Lower lobe of right lung (tissue), 2 donors: Measurements from ENCODE around the gene AFF3. TPM values are rescaled to one million over a fixed set of nuclear protein-coding genes. Genes with fewer than 3 reads are reported as not detected.

ENCODE experiments used
- ATAC-seq, 2 donors: fragments of 200-7000 bp; cut with Tn5 transposase; one replicate each; pipeline ENCODE4 v1.9.1; 2020 to 2022; ENCODE audit warnings: mild to moderate bottlenecking in 2 of 2, moderate library complexity in 2 of 2
- DNase-seq: peaks from one replicate; pipeline ENCODE4 v3.0.0-alpha.2; 2020
- H3K27ac ChIP-seq: fragments of 200-600 bp; one replicate; pipeline ENCODE4 v1.8.0; 2022
- H3K27me3 ChIP-seq: fragments of 200-600 bp; one replicate; pipeline ENCODE4 v1.8.0; 2022; ENCODE audit warnings: low read depth
- H3K36me3 ChIP-seq: fragments of 200-600 bp; one replicate; pipeline ENCODE4 v1.8.0; 2022; ENCODE audit warnings: mild to moderate bottlenecking
- H3K4me1 ChIP-seq: fragments of 200-600 bp; one replicate; pipeline ENCODE4 v1.8.0; 2022
- H3K4me3 ChIP-seq: fragments of 200-600 bp; one replicate; pipeline ENCODE4 v1.8.0; 2022; ENCODE audit warnings: mild to moderate bottlenecking
- H3K9me3 ChIP-seq: fragments of 200-600 bp; one replicate; pipeline ENCODE4 v1.8.0; 2022
- intact Hi-C: fragments of 100-400 bp; cut with DNase I; formaldehyde crosslinking; loops from one replicate; pipeline ENCODE4 v1.11.0; 2022
- total RNA-seq: library from RNA; stranded (reverse); fragmentation: NEBNext Ultra II Directional; extraction: Animal tissue kit (Norgen Biotek cat#: 25700); gene quantifications from one replicate; pipeline ENCODE4 v1.2.1, GENCODE V29; 2021
- TF ChIP-seq, protein P1 (sequence below): fragments of 200-600 bp; IDR thresholded peaks from one replicate; pipeline ENCODE4 v1.8.0; 2022; ENCODE audit warnings: antibody characterized with exemption, mild to moderate bottlenecking
- donor health status: DM: no; HTN: yes; CAD: no; lungs with severe emphysema.

AFF3 gene
- total RNA-seq, 1 donor from 2014 or later = 57.3 TPM

DNA sequence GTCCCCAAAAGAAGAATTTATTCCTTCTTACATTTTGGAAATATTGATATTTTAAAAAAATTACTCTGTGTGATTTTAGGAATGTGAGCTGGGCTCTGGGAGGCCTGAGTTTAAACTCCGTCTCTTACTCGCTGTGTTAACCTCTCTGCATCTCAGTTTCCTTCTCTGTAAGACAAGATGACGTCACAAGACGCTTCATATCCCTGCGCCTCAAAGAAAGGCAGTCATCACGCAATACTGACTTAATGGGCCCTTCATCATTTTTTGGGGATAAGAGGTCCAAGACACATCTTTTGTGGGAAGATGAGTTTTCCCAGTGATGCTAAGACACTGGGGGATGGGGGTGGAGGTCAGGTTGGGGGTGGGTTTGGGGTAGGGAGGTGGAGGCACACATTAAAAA lies 320.4 kb downstream of the AFF3 start:
- intact Hi-C loops = no loop called here
- Histone ChIP-seq H3K4me3 (no peak overlapping the region), H3K27ac (no peak overlapping the region), H3K9me3 (no peaks in the 10 kb centered on the region), H3K36me3 (no peaks in the 10 kb centered on the region), H3K27me3 (no peaks in the 10 kb centered on the region), H3K4me1 (no peaks in the 10 kb centered on the region)
- TF ChIP-seq, protein P1, sequence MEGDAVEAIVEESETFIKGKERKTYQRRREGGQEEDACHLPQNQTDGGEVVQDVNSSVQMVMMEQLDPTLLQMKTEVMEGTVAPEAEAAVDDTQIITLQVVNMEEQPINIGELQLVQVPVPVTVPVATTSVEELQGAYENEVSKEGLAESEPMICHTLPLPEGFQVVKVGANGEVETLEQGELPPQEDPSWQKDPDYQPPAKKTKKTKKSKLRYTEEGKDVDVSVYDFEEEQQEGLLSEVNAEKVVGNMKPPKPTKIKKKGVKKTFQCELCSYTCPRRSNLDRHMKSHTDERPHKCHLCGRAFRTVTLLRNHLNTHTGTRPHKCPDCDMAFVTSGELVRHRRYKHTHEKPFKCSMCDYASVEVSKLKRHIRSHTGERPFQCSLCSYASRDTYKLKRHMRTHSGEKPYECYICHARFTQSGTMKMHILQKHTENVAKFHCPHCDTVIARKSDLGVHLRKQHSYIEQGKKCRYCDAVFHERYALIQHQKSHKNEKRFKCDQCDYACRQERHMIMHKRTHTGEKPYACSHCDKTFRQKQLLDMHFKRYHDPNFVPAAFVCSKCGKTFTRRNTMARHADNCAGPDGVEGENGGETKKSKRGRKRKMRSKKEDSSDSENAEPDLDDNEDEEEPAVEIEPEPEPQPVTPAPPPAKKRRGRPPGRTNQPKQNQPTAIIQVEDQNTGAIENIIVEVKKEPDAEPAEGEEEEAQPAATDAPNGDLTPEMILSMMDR = no peak
- ATAC-seq (no peak), DNase-seq (no peak)

DNA sequence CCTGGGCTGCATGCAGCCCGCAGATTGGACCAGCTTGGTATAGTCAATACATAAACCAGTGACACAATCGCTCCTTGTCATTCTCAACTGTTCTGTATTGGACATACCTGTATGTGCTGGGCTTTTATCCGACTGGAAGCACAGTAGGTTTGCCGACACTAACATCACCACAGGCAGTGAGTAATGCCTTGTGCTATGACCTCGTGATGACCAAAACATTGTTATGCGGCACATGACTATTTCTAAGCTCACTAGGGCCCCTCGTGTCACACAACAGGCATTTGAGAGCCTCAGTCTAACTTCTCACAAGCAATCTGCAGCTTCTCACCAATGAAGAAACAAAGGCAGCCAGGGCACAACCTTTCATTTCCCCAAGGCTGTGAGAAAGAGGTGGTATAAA lies 320.8 kb downstream of the AFF3 start:
- Histone ChIP-seq H3K4me1 (no peaks in the 10 kb centered on the region), H3K9me3 (no peaks in the 10 kb centered on the region), H3K27ac (no peak overlapping the region), H3K27me3 (no peaks in the 10 kb centered on the region), H3K4me3 (no peak overlapping the region), H3K36me3 (no peaks in the 10 kb centered on the region)
- DNase-seq (no peak), ATAC-seq (no peak)
- TF ChIP-seq, protein P1 = no peak
- intact Hi-C loops = no loop called here

- H3K27ac ChIP-seq = no peak overlapping the region
- H3K27me3 ChIP-seq = no peaks in the 10 kb centered on the region
- no peak for ATAC-seq
- H3K4me1 ChIP-seq = no peaks in the 10 kb centered on the region
- TF ChIP-seq, protein P1 = no peak
- no peaks in the 10 kb centered on the region for H3K36me3 ChIP-seq
- H3K4me3 ChIP-seq = no peak overlapping the region
- no peaks in the 10 kb centered on the region for H3K9me3 ChIP-seq
- intact Hi-C loops = no loop called here
- DNase-seq = no peak
Measured at GRCh38 chr2:99821039-99821438, 321.4 kb downstream of the AFF3 start.

- TF ChIP-seq, protein P1 = no peak
- DNase-seq (no peak), ATAC-seq (no peak)
- H3K36me3 ChIP-seq = no peaks in the 10 kb centered on the region
- H3K4me1 ChIP-seq = no peaks in the 10 kb centered on the region
- H3K27ac ChIP-seq = no peak overlapping the region
- H3K9me3 ChIP-seq = no peaks in the 10 kb centered on the region
- H3K4me3 ChIP-seq = no peak overlapping the region
- no peaks in the 10 kb centered on the region for H3K27me3 ChIP-seq
- intact Hi-C loops = no loop called here
Measured at GRCh38 chr2:99819766-99820165, 322.6 kb downstream of the AFF3 start.

GRCh38 chr2:99818842-99819241 lies 323.5 kb downstream of the AFF3 start:
- no peak for DNase-seq

More at GRCh38 chr2:99818842-99819241, 323.5 kb downstream of the AFF3 start:
- H3K9me3 ChIP-seq = no peaks in the 10 kb centered on the region
- no peaks in the 10 kb centered on the region for H3K4me1 ChIP-seq
- intact Hi-C loops = no loop called here
- no peaks in the 10 kb centered on the region for H3K36me3 ChIP-seq
- no peak overlapping the region for H3K4me3 ChIP-seq
- no peak overlapping the region for H3K27ac ChIP-seq
- TF ChIP-seq, protein P1 = no peak
- no peaks in the 10 kb centered on the region for H3K27me3 ChIP-seq
- ATAC-seq = no peak
